ENCODE data around the gene OLIG1.

- TF ChIP-seq, protein P1, sequence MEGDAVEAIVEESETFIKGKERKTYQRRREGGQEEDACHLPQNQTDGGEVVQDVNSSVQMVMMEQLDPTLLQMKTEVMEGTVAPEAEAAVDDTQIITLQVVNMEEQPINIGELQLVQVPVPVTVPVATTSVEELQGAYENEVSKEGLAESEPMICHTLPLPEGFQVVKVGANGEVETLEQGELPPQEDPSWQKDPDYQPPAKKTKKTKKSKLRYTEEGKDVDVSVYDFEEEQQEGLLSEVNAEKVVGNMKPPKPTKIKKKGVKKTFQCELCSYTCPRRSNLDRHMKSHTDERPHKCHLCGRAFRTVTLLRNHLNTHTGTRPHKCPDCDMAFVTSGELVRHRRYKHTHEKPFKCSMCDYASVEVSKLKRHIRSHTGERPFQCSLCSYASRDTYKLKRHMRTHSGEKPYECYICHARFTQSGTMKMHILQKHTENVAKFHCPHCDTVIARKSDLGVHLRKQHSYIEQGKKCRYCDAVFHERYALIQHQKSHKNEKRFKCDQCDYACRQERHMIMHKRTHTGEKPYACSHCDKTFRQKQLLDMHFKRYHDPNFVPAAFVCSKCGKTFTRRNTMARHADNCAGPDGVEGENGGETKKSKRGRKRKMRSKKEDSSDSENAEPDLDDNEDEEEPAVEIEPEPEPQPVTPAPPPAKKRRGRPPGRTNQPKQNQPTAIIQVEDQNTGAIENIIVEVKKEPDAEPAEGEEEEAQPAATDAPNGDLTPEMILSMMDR (IDR thresholded peaks at IDR 0.05) = no peak
- no peak for TF ChIP-seq POLR2A (IDR thresholded peaks at IDR 0.05)
Measured at GRCh38 chr21:33033094-33033951, 36.6 kb upstream of the OLIG1 start.

Measured in tibial nerve (tissue), 3 donors.